Measurements from ENCODE around the gene CELA3A. TPM values are rescaled to one million over a fixed set of nuclear protein-coding genes. Genes with fewer than 3 reads are reported as not detected.
A peak's percentile ranks its signal among the peaks of the same experiment; 100 is the strongest.

The CELA3A gene
- polyA plus RNA-seq, 6 donors from 2014 or later = not detected

- DNase-seq (peak; percentile 67), ATAC-seq (ENCODE audit: low read depth in 2 of 2) (peak; percentile 35 to 44)
- H3K4me3 Mint-ChIP-seq = peak overlapping the region; percentile 94 to 98 (median 96)
- peaks cover 0 to 3% of the 10 kb centered on the region in 2 donors for H3K36me3 Mint-ChIP-seq
- peaks cover 0 to 5% (median 4%) of the 10 kb centered on the region in 3 donors for H3K27me3 Mint-ChIP-seq
- H3K4me1 Mint-ChIP-seq = peaks cover 26 to 69% (median 58%) of the 10 kb centered on the region in 3 donors
- peak overlapping the region; percentile 98 to 99 (median 99) for H3K27ac Mint-ChIP-seq
- H3K9me3 Mint-ChIP-seq = peaks cover 0 to 1% (median 0%) of the 10 kb centered on the region in 7 donors
Observed at GRCh38 chr1:22053017-22053860, 51.8 kb downstream of the CELA3A start.

- DNase-seq = no peak
- peaks cover 0 to 4% (median 0%) of the 10 kb centered on the region in 3 donors for H3K27me3 Mint-ChIP-seq
- peak overlapping the region; percentile 94 to 98 (median 96) for H3K4me3 Mint-ChIP-seq
Observed at GRCh38 chr1:22053861-22054770, 52.7 kb downstream of the CELA3A start.

DNA sequence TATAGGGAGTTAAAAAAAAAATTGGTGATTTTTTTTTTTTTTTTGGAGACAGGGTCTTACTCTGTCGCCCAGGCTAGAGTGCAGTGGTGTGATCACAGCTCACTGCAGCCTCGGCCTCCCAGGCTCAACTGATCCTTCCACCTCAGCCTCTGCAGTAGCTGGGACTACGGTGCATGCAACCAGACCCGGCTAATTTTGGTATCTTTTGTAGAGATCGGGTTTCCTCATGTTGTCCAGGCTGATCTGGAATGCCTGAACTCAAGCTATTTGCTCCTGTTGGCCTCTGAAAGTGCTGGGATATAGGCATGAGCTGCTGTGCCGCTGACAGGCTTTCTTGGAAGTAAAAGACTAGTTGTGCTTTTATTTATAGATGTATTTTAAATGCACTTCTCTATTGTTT is 54.0 kb downstream of the CELA3A start:
- Mint-ChIP-seq H3K27ac (peak overlapping the region in 5 of 6 donors; percentile 61 to 91 (median 78)), H3K4me3 (peak overlapping the region; percentile 42 to 84 (median 60)), H3K36me3 (peaks cover 0 to 3% of the 10 kb centered on the region in 2 donors), H3K4me1 (peaks cover 24 to 75% (median 57%) of the 10 kb centered on the region in 3 donors), H3K9me3 (peaks cover 0 to 1% (median 0%) of the 10 kb centered on the region in 7 donors), H3K27me3 (peaks cover 0 to 4% (median 0%) of the 10 kb centered on the region in 3 donors)
- no peak for DNase-seq
- no peak for ATAC-seq (ENCODE audit: low read depth in 2 of 2)

More at GRCh38 chr1:22053861-22054770, 52.7 kb downstream of the CELA3A start:
- no peak for ATAC-seq (ENCODE audit: low read depth in 2 of 2)
- H3K4me1 Mint-ChIP-seq = peaks cover 19 to 67% (median 52%) of the 10 kb centered on the region in 3 donors
- peaks cover 0 to 1% (median 0%) of the 10 kb centered on the region in 7 donors for H3K9me3 Mint-ChIP-seq
- H3K36me3 Mint-ChIP-seq = peaks cover 0 to 3% of the 10 kb centered on the region in 2 donors
- peak overlapping the region; percentile 98 to 99 (median 99) for H3K27ac Mint-ChIP-seq

GRCh38 chr1:22056043-22056442 is 54.6 kb downstream of the CELA3A start:
- H3K4me3 Mint-ChIP-seq = peak overlapping the region; percentile 26 to 77 (median 60)
- peak overlapping the region in 2 of 6 donors; percentile 13 to 94 for H3K27ac Mint-ChIP-seq
- peaks cover 28 to 81% (median 63%) of the 10 kb centered on the region in 3 donors for H3K4me1 Mint-ChIP-seq
- ATAC-seq (ENCODE audit: low read depth in 2 of 2) (no peak), DNase-seq (no peak)
- peaks cover 0 to 1% (median 0%) of the 10 kb centered on the region in 7 donors for H3K9me3 Mint-ChIP-seq
- peaks cover 0 to 4% (median 0%) of the 10 kb centered on the region in 3 donors for H3K27me3 Mint-ChIP-seq
- peaks cover 0 to 3% of the 10 kb centered on the region in 2 donors for H3K36me3 Mint-ChIP-seq

GRCh38 chr1:22056936-22057335 is 55.5 kb downstream of the CELA3A start:
- Mint-ChIP-seq H3K27me3 (peaks cover 0 to 4% (median 0%) of the 10 kb centered on the region in 3 donors), H3K27ac (peak overlapping the region in 3 of 6 donors; percentile 36 to 46 (median 45)), H3K9me3 (peaks cover 0 to 1% (median 0%) of the 10 kb centered on the region in 7 donors), H3K4me3 (peak overlapping the region; percentile 42 to 80 (median 51)), H3K4me1 (peaks cover 28 to 81% (median 59%) of the 10 kb centered on the region in 3 donors), H3K36me3 (peaks cover 0 to 3% of the 10 kb centered on the region in 2 donors)
- DNase-seq (peak; percentile 20), ATAC-seq (ENCODE audit: low read depth in 2 of 2) (no peak)

- Mint-ChIP-seq H3K36me3 (peaks cover 0 to 3% of the 10 kb centered on the region in 2 donors), H3K4me3 (peak overlapping the region in 3 of 8 donors; percentile 36 to 70 (median 66)), H3K27ac (peak overlapping the region in 3 of 6 donors; percentile 15 to 46 (median 44)), H3K4me1 (peaks cover 36 to 85% (median 68%) of the 10 kb centered on the region in 3 donors), H3K27me3 (peaks cover 0 to 4% (median 0%) of the 10 kb centered on the region in 3 donors), H3K9me3 (peaks cover 0 to 1% (median 0%) of the 10 kb centered on the region in 7 donors)
- ATAC-seq (ENCODE audit: low read depth in 2 of 2) = no peak
- no peak for DNase-seq
Observed at GRCh38 chr1:22057861-22058260, 56.4 kb downstream of the CELA3A start.

Other genes starting within 250 kb of the CELA3A start
- gene USP48, start 218.5 kb upstream of the CELA3A start, polyA plus RNA-seq (ENCODE audit: low read depth in 6 of 6) = 10 to 100 TPM; 30.3 to 45.9 (median 39.8) TPM
- gene LDLRAD2, start 189.4 kb upstream of the CELA3A start, polyA plus RNA-seq (ENCODE audit: low read depth in 6 of 6) = not detected
- gene HSPG2, start 64.3 kb upstream of the CELA3A start, polyA plus RNA-seq (ENCODE audit: low read depth in 6 of 6) = under 1 TPM in 1 of 6 donors, not detected in 5; 0.07 TPM
- gene CELA3B, start 24.6 kb upstream of the CELA3A start, polyA plus RNA-seq (ENCODE audit: low read depth in 6 of 6) = not detected
- gene CDC42, start 51.1 kb downstream of the CELA3A start, polyA plus RNA-seq (ENCODE audit: low read depth in 6 of 6) = 100 to 1,000 TPM; 165 to 491 (median 378) TPM
- under 1 TPM in 1 of 6 donors, not detected in 5; 0.32 TPM for gene WNT4, start 141.4 kb downstream of the CELA3A start, polyA plus RNA-seq (ENCODE audit: low read depth in 6 of 6)

Measured in naive B cell (primary cell).